ENCODE results near the gene ALPI. TPM values are rescaled to one million over a fixed set of nuclear protein-coding genes. Genes with fewer than 3 reads are reported as not detected.
"Not testable (repeated sequence)": the region's sequence is repeated elsewhere in the genome, so short reads cannot be mapped to it uniquely, and the experiment has no call there.

The ALPI gene
- total and polyA plus RNA-seq, 2 donors (not counting 1 experiment from before 2014, with no cell fraction given), result not detected

DNA sequence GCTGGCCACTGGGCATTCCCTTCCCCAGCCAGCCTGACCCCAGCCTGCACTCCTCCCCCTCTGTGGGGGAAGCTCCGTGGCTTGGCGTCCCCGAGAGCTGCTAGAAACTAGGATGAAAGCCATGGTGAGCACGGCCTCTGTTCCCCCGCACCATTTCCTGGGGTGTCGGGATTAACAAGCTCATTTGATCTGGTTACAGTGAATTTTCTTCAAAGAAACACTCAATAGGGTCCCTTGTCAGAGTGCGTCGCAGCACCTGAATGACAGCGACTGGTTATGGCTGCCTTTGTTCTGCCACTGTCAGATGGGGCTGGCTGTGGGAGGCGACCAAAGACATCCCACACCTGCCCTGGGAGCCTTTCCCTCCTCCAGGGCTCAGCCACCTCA, 7.7 kb upstream of the ALPI start:
- Histone ChIP-seq H2AFZ (ENCODE audit: low read length) (no peak overlapping the region), H3K4me3 (replicated peaks in 1 of 4; ENCODE audit: control extremely low read depth in 1 of 4, insufficient read depth in 1 of 4, low read depth in 3 of 4, low read length in 4 of 4) (no peak overlapping the region), H3K4me1 (ENCODE audit: control insufficient read depth, extremely low read depth, insufficient read depth, low read length) (no peaks in the 10 kb centered on the region), H3K36me3 (ENCODE audit: control insufficient read depth, insufficient read depth, low read length) (no peaks in the 10 kb centered on the region), H3K9me3 (ENCODE audit: control insufficient read depth, insufficient read depth, low read depth, low read length) (no peaks in the 10 kb centered on the region), H3K27ac (ENCODE audit: insufficient read depth, low read length) (no peak overlapping the region), H3K9ac (ENCODE audit: insufficient read depth, low read length) (no peak overlapping the region), H3K79me2 (ENCODE audit: control insufficient read depth, insufficient read depth, low read length) (no peaks in the 10 kb centered on the region), H3K4me2 (ENCODE audit: extremely low read depth, insufficient read depth, low read length) (no peak overlapping the region), H3K27me3 (ENCODE audit: control insufficient read depth, insufficient read depth, low read length) (no peaks in the 10 kb centered on the region), H4K20me1 (ENCODE audit: control insufficient read depth, extremely low read depth, insufficient read depth, low read length) (no peaks in the 10 kb centered on the region)
- no peak for TF ChIP-seq EZH2 (IDR thresholded peaks at IDR 0.05; ENCODE audit: low read length, missing control alignments)
- TF ChIP-seq, protein P1, sequence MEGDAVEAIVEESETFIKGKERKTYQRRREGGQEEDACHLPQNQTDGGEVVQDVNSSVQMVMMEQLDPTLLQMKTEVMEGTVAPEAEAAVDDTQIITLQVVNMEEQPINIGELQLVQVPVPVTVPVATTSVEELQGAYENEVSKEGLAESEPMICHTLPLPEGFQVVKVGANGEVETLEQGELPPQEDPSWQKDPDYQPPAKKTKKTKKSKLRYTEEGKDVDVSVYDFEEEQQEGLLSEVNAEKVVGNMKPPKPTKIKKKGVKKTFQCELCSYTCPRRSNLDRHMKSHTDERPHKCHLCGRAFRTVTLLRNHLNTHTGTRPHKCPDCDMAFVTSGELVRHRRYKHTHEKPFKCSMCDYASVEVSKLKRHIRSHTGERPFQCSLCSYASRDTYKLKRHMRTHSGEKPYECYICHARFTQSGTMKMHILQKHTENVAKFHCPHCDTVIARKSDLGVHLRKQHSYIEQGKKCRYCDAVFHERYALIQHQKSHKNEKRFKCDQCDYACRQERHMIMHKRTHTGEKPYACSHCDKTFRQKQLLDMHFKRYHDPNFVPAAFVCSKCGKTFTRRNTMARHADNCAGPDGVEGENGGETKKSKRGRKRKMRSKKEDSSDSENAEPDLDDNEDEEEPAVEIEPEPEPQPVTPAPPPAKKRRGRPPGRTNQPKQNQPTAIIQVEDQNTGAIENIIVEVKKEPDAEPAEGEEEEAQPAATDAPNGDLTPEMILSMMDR (conservative IDR thresholded peaks at IDR 0.05 in 1 of 2, IDR thresholded peaks at IDR 0.05 in 1 of 2; ENCODE audit: low read depth in 1 of 2, low read length in 2 of 2), result no peak
- no peak for DNase-seq (ENCODE audit: low read depth in 2 of 2)

DNA sequence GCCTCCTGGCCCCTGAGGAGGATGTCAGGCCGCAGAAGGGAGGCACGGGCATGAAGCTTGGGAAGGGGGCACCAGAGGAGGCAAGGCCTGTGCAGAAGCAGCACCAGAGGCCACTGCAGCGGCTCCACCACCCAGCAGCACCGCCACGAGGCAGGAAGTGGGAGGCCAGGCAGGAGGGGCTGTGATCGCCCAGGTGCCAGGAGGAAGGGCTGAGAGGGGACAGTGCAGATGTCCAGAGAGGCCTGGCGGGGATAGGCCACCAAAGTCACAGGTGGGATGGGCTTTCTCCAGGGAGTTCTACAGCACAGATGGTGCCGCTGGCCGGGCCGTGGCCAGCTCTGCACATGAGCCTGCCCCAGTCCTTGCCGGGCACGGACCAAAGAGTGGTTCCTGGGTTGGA, 6.0 kb upstream of the ALPI start:
- no peaks in the 10 kb centered on the region for H3K4me1 ChIP-seq (ENCODE audit: control insufficient read depth, extremely low read depth, insufficient read depth, low read length)
- TF ChIP-seq EZH2 (IDR thresholded peaks at IDR 0.05; ENCODE audit: low read length, missing control alignments), result no peak
- TF ChIP-seq, protein P1 (conservative IDR thresholded peaks at IDR 0.05 in 1 of 2, IDR thresholded peaks at IDR 0.05 in 1 of 2; ENCODE audit: low read depth in 1 of 2, low read length in 2 of 2), result no peak
- H3K4me3 ChIP-seq (replicated peaks in 1 of 4; ENCODE audit: control extremely low read depth in 1 of 4, insufficient read depth in 1 of 4, low read depth in 3 of 4, low read length in 4 of 4), result no peak overlapping the region
- no peaks in the 10 kb centered on the region for H3K27me3 ChIP-seq (ENCODE audit: control insufficient read depth, insufficient read depth, low read length)
- H2AFZ ChIP-seq (ENCODE audit: low read length), result no peak overlapping the region
- no peaks in the 10 kb centered on the region for H3K36me3 ChIP-seq (ENCODE audit: control insufficient read depth, insufficient read depth, low read length)
- H3K79me2 ChIP-seq (ENCODE audit: control insufficient read depth, insufficient read depth, low read length), result no peaks in the 10 kb centered on the region
- no peak overlapping the region for H3K9ac ChIP-seq (ENCODE audit: insufficient read depth, low read length)
- H3K4me2 ChIP-seq (ENCODE audit: extremely low read depth, insufficient read depth, low read length), result no peak overlapping the region
- H3K27ac ChIP-seq (ENCODE audit: insufficient read depth, low read length), result no peak overlapping the region
- H3K9me3 ChIP-seq (ENCODE audit: control insufficient read depth, insufficient read depth, low read depth, low read length), result no peaks in the 10 kb centered on the region
- no peak for DNase-seq (ENCODE audit: low read depth in 2 of 2)
- no peaks in the 10 kb centered on the region for H4K20me1 ChIP-seq (ENCODE audit: control insufficient read depth, extremely low read depth, insufficient read depth, low read length)

DNA sequence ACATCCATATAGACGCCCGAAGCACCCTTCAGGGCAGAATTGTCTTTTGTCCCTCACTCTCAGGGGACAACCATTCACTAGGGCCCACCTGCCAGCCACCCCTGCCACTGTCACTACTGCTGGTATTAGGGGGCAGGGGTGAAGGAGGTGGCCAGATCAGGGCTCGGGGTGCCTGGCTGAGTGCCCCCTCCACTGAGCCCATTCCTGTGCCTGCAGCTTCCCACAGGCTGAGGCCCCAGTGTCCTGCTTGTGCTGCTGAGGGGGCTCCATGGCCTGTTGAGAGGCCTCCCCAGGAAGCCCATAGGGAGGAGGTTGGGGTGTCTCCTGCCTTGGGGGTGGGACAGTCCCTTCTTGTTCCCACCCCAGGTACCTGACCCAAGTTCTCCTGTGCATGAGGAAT, 4.3 kb upstream of the ALPI start:
- H3K4me2 ChIP-seq (ENCODE audit: extremely low read depth, insufficient read depth, low read length), result not testable (repeated sequence)

More for the DNA sequence above, 4.3 kb upstream of the ALPI start:
- not testable (repeated sequence) for H3K4me1 ChIP-seq (ENCODE audit: control insufficient read depth, extremely low read depth, insufficient read depth, low read length); H3K27ac ChIP-seq (ENCODE audit: insufficient read depth, low read length); H2AFZ ChIP-seq (ENCODE audit: low read length); DNase-seq (ENCODE audit: low read depth in 2 of 2); H3K36me3 ChIP-seq (ENCODE audit: control insufficient read depth, insufficient read depth, low read length); H3K27me3 ChIP-seq (ENCODE audit: control insufficient read depth, insufficient read depth, low read length); H3K9ac ChIP-seq (ENCODE audit: insufficient read depth, low read length); H3K4me3 ChIP-seq (replicated peaks in 1 of 4; ENCODE audit: control extremely low read depth in 1 of 4, insufficient read depth in 1 of 4, low read depth in 3 of 4, low read length in 4 of 4); H3K79me2 ChIP-seq (ENCODE audit: control insufficient read depth, insufficient read depth, low read length); H3K9me3 ChIP-seq (ENCODE audit: control insufficient read depth, insufficient read depth, low read depth, low read length); H4K20me1 ChIP-seq (ENCODE audit: control insufficient read depth, extremely low read depth, insufficient read depth, low read length)

Data from fibroblast of lung (primary cell).